Panc1 (cell line): ENCODE results near the gene OPN3. TPM values are rescaled to one million over a fixed set of nuclear protein-coding genes. Genes with fewer than 3 reads are reported as not detected.

Experiments
- ATAC-seq: fragments of 200-7000 bp; cut with Tn5 transposase; 2 replicates; pipeline ENCODE4 v1.9.1; 2020; ENCODE audit warnings: mild to moderate bottlenecking, moderate library complexity
- BruUV-seq: library from RNA; stranded (reverse); fragments of 400-500 nt; replicated peaks from 2 replicates; lab custom pipeline; 2021; lab: Mats Ljungman, UMichigan
- CTCF ChIA-PET: fragments of 300-600 bp; sonication (Branson Sonifier 250); formaldehyde crosslinking; loops from one replicate; lab custom pipeline; 2022; ENCODE audit warnings: antibody characterized with exemption; lab: Charles Lee
- POLR2A ChIA-PET: fragments of 300-600 bp; sonication (Branson Sonifier 250); formaldehyde crosslinking; loops from one replicate; lab custom pipeline; 2022; ENCODE audit warnings: antibody characterized with exemption; lab: Charles Lee
- DNase-seq: peaks from one replicate; pipeline ENCODE4 v3.0.0-alpha.2; 2010; ENCODE audit warnings: low read depth, low spot score
- H3K27ac ChIP-seq: 2 replicates; pipeline ENCODE4 v1.5.1; 2011; ENCODE audit warnings: mild to moderate bottlenecking, low read length, inconsistent platforms
- H3K27me3 ChIP-seq: fragments of 200-500 bp; sonication (Bioruptor generic); 2 replicates; pipeline ENCODE4 v1.6.0; 2014; ENCODE audit warnings: low read length, inconsistent platforms; ENCODE audit not compliant: control insufficient read depth, insufficient read depth
- H3K36me3 ChIP-seq: fragments of 200-500 bp; sonication (Bioruptor generic); 2 replicates; pipeline ENCODE4 v1.5.1; 2014; ENCODE audit warnings: inconsistent platforms, mild to moderate bottlenecking, low read length, moderate library complexity; ENCODE audit not compliant: control insufficient read depth, insufficient read depth
- H3K4me1 ChIP-seq: 2 replicates; pipeline ENCODE4 v1.5.1; 2011; ENCODE audit warnings: inconsistent platforms, mild to moderate bottlenecking, low read length, moderate library complexity; ENCODE audit not compliant: control insufficient read depth, insufficient read depth
- H3K4me3 ChIP-seq, 2 experiments: 2 replicates each; pipeline ENCODE4 v1.5.1; 2011 to 2012; ENCODE audit warnings: low read depth in 2 of 2, low read length in 2 of 2, mild to moderate bottlenecking in 2 of 2, inconsistent platforms in 1 of 2, moderate library complexity in 1 of 2
- H3K9me3 ChIP-seq: fragments of 200-500 bp; sonication (Bioruptor generic); 2 replicates; pipeline ENCODE4 v1.5.1; 2014; ENCODE audit warnings: low read depth, mild to moderate bottlenecking, inconsistent platforms, low read length, moderate library complexity; ENCODE audit not compliant: control insufficient read depth, insufficient read depth
- POLR2AphosphoS5 ChIP-seq: IDR thresholded peaks from 2 replicates; pipeline ENCODE4 v1.6.1; 2012; ENCODE audit warnings: mild to moderate bottlenecking, low read depth, low read length, moderate library complexity
- SIN3A ChIP-seq: IDR thresholded peaks from 2 replicates; pipeline ENCODE4 v1.6.1; 2012; ENCODE audit warnings: low read depth, mild to moderate bottlenecking, low read length, moderate library complexity, borderline replicate concordance; ENCODE audit not compliant: insufficient read depth
- TCF7L2 ChIP-seq: IDR thresholded peaks from 2 replicates; pipeline ENCODE4 v1.6.1; 2011; ENCODE audit warnings: mild to moderate bottlenecking, low read depth, low read length, inconsistent platforms
- in situ Hi-C: cut with HindIII; loops from 2 replicates; pipeline ENCODE4 v1.10.0; 2016; ENCODE audit warnings: low sequenced_read_pairs, low pct_unique_long_range_greater_than_20kb
- intact Hi-C: fragments of 100-400 bp; cut with micrococcal nuclease; formaldehyde crosslinking; loops from one replicate; pipeline ENCODE4 v1.10.0; 2022; ENCODE audit not compliant: unreplicated experiment
- total RNA-seq: library from RNA; stranded (reverse); gene quantifications from one replicate; pipeline ENCODE4 v1.2.1, GENCODE V29; 2021; ENCODE audit not compliant: unreplicated experiment
- TF ChIP-seq, protein P1 (sequence below), 2 experiments: IDR thresholded peaks; 2 replicates each; pipeline ENCODE4 v1.6.1; 2011 to 2012; ENCODE audit warnings: low read depth in 2 of 2, control low read depth in 1 of 2, low read length in 1 of 2, mild to moderate bottlenecking in 1 of 2, moderate library complexity in 1 of 2; ENCODE audit not compliant: insufficient read depth in 1 of 2
- TF ChIP-seq, protein P2 (sequence below): fragments of 450-650 bp; IDR thresholded peaks from 2 replicates; pipeline ENCODE4 v1.5.1; 2017; ENCODE audit warnings: mild to moderate bottlenecking

Gene OPN3
- total RNA-seq, 1 experiment from 2014 or later, result 34.0 TPM

DNA sequence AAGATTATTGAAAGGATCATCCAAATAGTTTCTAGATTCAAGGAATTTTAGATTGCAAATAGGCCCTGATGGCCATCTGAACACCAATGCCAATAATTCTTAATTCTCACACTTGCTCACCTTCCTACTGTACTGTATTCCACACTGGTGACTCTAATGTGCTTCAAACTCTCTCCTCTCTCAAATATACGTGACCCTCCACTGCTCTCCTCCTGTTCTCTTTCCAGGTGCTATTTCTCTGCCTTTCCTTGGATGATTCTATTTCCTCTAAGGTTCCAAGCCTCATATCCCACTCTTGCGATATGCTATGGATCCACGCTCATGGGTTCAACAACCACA, 79.4 kb downstream of the OPN3 start:
- in situ Hi-C loops (no loop called here), intact Hi-C loops (no loop called here)
- CTCF ChIA-PET, result no interaction called here
- ATAC-seq (no peak; the same call in 1 of the 2 replicates), DNase-seq (no peak)
- H3K27me3 ChIP-seq, result no peaks in the 10 kb centered on the region
- no peak overlapping the region for H3K27ac ChIP-seq
- no peak overlapping the region for H3K4me3 ChIP-seq
- no TSS peak for BruUV-seq
- H3K4me1 ChIP-seq, result peaks cover 2% of the 10 kb centered on the region; the same call in 1 of the 2 replicates
- POLR2A ChIA-PET, result no interaction called here
- TF ChIP-seq POLR2AphosphoS5 (no peak), TCF7L2 (no peak), SIN3A (no peak)
- TF ChIP-seq, protein P1, sequence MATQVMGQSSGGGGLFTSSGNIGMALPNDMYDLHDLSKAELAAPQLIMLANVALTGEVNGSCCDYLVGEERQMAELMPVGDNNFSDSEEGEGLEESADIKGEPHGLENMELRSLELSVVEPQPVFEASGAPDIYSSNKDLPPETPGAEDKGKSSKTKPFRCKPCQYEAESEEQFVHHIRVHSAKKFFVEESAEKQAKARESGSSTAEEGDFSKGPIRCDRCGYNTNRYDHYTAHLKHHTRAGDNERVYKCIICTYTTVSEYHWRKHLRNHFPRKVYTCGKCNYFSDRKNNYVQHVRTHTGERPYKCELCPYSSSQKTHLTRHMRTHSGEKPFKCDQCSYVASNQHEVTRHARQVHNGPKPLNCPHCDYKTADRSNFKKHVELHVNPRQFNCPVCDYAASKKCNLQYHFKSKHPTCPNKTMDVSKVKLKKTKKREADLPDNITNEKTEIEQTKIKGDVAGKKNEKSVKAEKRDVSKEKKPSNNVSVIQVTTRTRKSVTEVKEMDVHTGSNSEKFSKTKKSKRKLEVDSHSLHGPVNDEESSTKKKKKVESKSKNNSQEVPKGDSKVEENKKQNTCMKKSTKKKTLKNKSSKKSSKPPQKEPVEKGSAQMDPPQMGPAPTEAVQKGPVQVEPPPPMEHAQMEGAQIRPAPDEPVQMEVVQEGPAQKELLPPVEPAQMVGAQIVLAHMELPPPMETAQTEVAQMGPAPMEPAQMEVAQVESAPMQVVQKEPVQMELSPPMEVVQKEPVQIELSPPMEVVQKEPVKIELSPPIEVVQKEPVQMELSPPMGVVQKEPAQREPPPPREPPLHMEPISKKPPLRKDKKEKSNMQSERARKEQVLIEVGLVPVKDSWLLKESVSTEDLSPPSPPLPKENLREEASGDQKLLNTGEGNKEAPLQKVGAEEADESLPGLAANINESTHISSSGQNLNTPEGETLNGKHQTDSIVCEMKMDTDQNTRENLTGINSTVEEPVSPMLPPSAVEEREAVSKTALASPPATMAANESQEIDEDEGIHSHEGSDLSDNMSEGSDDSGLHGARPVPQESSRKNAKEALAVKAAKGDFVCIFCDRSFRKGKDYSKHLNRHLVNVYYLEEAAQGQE (IDR thresholded peaks at IDR 0.05; ENCODE audit: insufficient read depth in 1 of 2, low read depth in 2 of 2, low read length in 1 of 2), result no peak
- TF ChIP-seq, protein P2, sequence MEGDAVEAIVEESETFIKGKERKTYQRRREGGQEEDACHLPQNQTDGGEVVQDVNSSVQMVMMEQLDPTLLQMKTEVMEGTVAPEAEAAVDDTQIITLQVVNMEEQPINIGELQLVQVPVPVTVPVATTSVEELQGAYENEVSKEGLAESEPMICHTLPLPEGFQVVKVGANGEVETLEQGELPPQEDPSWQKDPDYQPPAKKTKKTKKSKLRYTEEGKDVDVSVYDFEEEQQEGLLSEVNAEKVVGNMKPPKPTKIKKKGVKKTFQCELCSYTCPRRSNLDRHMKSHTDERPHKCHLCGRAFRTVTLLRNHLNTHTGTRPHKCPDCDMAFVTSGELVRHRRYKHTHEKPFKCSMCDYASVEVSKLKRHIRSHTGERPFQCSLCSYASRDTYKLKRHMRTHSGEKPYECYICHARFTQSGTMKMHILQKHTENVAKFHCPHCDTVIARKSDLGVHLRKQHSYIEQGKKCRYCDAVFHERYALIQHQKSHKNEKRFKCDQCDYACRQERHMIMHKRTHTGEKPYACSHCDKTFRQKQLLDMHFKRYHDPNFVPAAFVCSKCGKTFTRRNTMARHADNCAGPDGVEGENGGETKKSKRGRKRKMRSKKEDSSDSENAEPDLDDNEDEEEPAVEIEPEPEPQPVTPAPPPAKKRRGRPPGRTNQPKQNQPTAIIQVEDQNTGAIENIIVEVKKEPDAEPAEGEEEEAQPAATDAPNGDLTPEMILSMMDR, result no peak
- H3K36me3 ChIP-seq, result no peaks in the 10 kb centered on the region
- H3K9me3 ChIP-seq, result no peaks in the 10 kb centered on the region

GRCh38 chr1:241560146-241560848, 79.9 kb downstream of the OPN3 start:
- DNase-seq, result no peak
- no peaks in the 10 kb centered on the region for H3K9me3 ChIP-seq
- TF ChIP-seq, protein P2, result no peak
- TF ChIP-seq SIN3A (no peak), TCF7L2 (no peak), POLR2AphosphoS5 (no peak)
- TF ChIP-seq, protein P1 (IDR thresholded peaks at IDR 0.05; ENCODE audit: insufficient read depth in 1 of 2, low read depth in 2 of 2, low read length in 1 of 2), result no peak
- in situ Hi-C loops (no loop called here), intact Hi-C loops (no loop called here)
- H3K27ac ChIP-seq, result no peak overlapping the region
- ATAC-seq, result no peak
- ChIA-PET POLR2A (no interaction called here), CTCF (no interaction called here)
- BruUV-seq, result no TSS peak
- H3K36me3 ChIP-seq, result no peaks in the 10 kb centered on the region
- H3K27me3 ChIP-seq, result no peaks in the 10 kb centered on the region
- peaks cover 2% of the 10 kb centered on the region; the same call in 1 of the 2 replicates for H3K4me1 ChIP-seq
- no peak overlapping the region for H3K4me3 ChIP-seq
